8988T (cell line): ENCODE measurements around the gene AMMECR1L.
"Not testable (repeated sequence)": the region's sequence is repeated elsewhere in the genome, so short reads cannot be mapped to it uniquely, and the experiment has no call there.

ENCODE experiments used
- DNase-seq: peaks from one replicate; pipeline ENCODE4 v3.0.0; 2011

Gene AMMECR1L

GRCh38 chr2:127829845-127830246, 55.9 kb downstream of the AMMECR1L start:
- DNase-seq = no peak

DNA sequence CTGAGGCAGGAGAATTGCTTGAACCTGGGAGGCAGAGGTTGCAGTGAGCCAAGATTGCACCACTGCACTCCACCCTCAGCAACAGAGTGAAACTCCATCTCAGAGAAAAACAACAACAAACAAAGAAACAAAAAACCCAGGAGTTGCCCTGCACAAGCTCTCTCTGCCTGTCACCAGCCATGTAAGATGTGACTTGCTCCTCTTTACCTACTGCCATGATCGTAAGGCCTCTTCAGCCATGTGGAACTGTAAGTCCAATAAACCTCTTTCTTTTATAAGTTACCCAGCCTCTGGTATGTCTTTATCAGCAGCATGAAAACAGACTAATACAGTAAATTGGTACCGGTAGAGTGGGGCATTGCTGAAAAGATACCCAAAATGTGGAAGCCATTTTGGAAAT, 59.0 kb downstream of the AMMECR1L start:
- not testable (repeated sequence) for DNase-seq

GRCh38 chr2:127826047-127826446, 59.7 kb downstream of the AMMECR1L start:
- no peak for DNase-seq

GRCh38 chr2:127820080-127820668, 65.6 kb downstream of the AMMECR1L start:
- DNase-seq = no peak

DNA sequence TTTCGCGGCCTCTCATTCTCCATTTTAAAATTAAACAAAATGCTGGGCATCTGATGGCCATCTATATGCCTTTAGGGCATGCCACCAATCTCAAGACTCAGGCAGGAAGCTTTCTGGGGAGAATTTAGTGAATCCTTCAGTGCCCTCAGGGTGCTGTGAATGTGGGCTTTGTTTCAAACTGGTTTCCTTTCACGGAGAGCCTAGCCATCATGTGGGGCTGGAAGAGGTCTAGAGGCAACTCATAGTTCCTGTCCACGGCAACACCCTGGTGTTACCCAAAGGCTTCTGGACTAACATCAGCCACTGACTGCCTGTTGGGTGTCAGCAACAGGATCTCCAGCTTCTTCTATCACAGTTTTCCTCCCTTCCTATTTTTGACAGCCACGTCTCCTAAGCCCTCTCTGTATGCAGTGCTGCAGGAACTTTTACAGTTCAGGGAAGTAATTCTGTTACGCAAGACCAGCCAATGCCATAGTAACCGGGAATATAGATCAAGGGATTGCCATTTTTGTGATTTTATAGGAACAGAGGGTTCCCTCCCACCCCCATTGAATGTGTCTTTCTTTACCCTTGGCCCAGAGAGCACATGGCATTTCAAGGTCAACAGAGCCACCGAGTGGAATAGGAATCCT, 66.8 kb downstream of the AMMECR1L start:
- DNase-seq = no peak

DNA sequence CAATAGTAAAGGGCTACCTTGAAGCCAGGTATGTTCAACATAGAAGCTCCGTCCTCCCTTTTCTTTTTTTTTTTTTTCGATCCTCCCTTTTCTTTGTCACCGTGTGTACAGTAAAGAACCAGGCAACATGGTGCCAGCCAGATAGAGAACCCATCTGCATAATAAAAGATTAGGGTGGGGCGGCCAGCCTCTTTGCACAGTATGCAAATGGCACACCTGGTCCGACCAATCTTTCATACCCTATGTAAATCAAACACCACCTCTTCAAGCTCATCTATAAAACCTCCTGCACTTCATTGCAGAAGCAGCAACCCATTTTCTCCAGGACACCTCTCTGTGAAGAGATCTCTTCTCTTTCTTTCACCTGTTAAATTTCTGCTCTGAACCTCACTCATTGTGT, 67.5 kb downstream of the AMMECR1L start:
- no peak for DNase-seq

DNA sequence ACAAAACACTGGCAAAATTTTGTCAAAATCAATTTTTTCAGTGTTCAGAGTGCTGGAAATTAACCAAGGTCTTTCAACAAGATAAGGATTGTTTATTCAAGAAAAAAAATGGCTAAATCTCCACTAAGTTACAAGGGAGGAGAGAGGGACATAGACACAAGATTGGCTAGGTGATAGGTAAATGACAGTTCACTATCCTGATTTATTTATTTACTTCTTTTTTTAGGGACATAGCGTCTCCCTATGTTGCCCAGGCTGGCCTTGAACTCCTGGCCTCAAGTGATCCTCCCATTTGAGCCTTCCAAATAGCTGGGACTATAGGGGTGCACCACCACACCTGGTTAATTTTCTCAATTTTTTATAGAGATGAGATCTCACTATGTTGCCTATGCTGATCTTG, 71.1 kb downstream of the AMMECR1L start:
- no peak for DNase-seq

DNA sequence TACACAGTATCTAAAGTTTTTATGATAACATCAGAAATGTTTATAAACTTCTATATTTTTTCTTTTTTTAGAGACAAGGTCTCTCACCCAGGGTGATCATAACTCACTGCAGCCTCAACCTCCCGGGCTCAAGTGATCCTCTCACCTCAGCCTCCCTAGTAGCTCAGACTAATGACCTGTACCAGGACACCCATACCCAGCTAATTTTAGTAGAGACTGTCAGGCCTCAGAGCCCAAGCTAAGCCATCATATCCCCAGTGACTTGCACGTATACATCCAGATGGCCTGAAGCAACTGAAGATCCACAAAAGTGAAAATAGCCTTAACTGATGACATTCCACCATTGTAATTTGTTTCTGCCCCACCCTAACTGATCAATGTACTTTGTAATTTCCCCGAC, 73.3 kb downstream of the AMMECR1L start:
- not testable (repeated sequence) for DNase-seq
